Muscle of arm (tissue), 14 donors: Measurements from ENCODE around the gene TTC4. TPM values are rescaled to one million over a fixed set of nuclear protein-coding genes. Genes with fewer than 3 reads are reported as not detected.

Source experiments
- DNase-seq: peaks from one replicate; pipeline ENCODE4 v3.0.0-alpha.2; 2013
- long read RNA-seq, 11 donors: transcript quantifications; one replicate each; lab custom pipeline, GENCODE V29; 2026
- polyA plus RNA-seq, 12 donors: library from polyadenylated mRNA; unstranded; fragments of 120-200 nt; gene quantifications; one replicate each; pipeline ENCODE4 v1.2.1, GENCODE V29; 2013; ENCODE audit not compliant: insufficient read length in 12 of 12

Gene TTC4, protein sequence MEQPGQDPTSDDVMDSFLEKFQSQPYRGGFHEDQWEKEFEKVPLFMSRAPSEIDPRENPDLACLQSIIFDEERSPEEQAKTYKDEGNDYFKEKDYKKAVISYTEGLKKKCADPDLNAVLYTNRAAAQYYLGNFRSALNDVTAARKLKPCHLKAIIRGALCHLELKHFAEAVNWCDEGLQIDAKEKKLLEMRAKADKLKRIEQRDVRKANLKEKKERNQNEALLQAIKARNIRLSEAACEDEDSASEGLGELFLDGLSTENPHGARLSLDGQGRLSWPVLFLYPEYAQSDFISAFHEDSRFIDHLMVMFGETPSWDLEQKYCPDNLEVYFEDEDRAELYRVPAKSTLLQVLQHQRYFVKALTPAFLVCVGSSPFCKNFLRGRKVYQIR
- 10 to 100 TPM in 11 of 12 donors, not detected in 1; 23.1 to 33.9 (median 28.2) TPM for polyA plus RNA-seq
- long read RNA-seq, donor 1, partial matches to known transcripts, result 0 of 5 reads
- long read RNA-seq, donor 1, other reads (novel, unspliced or antisense), result 0 of 5 reads
- long read RNA-seq, donor 2, transcript TTC4-201 (10 exons, 2,395 nt), result major isoform, 15 of 16 reads
- long read RNA-seq, donor 2, partial matches to known transcripts, result 0 of 16 reads
- long read RNA-seq, donor 2, other reads (novel, unspliced or antisense), result 0 of 16 reads
- long read RNA-seq, donor 3, partial matches to known transcripts, result 0 of 5 reads
- long read RNA-seq, donor 3, other reads (novel, unspliced or antisense), result 0 of 5 reads
- long read RNA-seq, donor 4, partial matches to known transcripts, result 0 of 5 reads
- long read RNA-seq, donor 4, other reads (novel, unspliced or antisense), result 0 of 5 reads
- long read RNA-seq, donor 5, transcript TTC4-201 (10 exons, 2,395 nt), result major isoform, 11 of 12 reads
- long read RNA-seq, donor 5, partial matches to known transcripts, result 0 of 12 reads
- long read RNA-seq, donor 5, other reads (novel, unspliced or antisense), result 0 of 12 reads
- long read RNA-seq, donor 6, transcript TTC4-201 (10 exons, 2,395 nt), result major isoform, 6 of 9 reads
- long read RNA-seq, donor 6, partial matches to known transcripts, result 0 of 9 reads
- long read RNA-seq, donor 6, other reads (novel, unspliced or antisense), result 0 of 9 reads
- long read RNA-seq, donor 7, transcript TTC4-201 (10 exons, 2,395 nt), result major isoform, 5 of 8 reads
- long read RNA-seq, donor 7, partial matches to known transcripts, result 0 of 8 reads
- long read RNA-seq, donor 7, other reads (novel, unspliced or antisense), result 0 of 8 reads
- long read RNA-seq, donor 8, transcript TTC4-201 (10 exons, 2,395 nt), result major isoform, 8 of 11 reads
- long read RNA-seq, donor 8, partial matches to known transcripts, result 0 of 11 reads
- long read RNA-seq, donor 8, other reads (novel, unspliced or antisense), result 0 of 11 reads
- long read RNA-seq, donor 9, transcript TTC4-201 (10 exons, 2,395 nt), result major isoform, 5 of 6 reads
- long read RNA-seq, donor 9, partial matches to known transcripts, result 0 of 6 reads
- long read RNA-seq, donor 9, other reads (novel, unspliced or antisense), result 0 of 6 reads
- long read RNA-seq, donor 10, transcript TTC4-201 (10 exons, 2,395 nt), result major isoform, 5 of 7 reads
- long read RNA-seq, donor 10, partial matches to known transcripts, result 0 of 7 reads
- long read RNA-seq, donor 10, other reads (novel, unspliced or antisense), result 0 of 7 reads
- long read RNA-seq, donor 11, transcript TTC4-201 (10 exons, 2,395 nt), result major isoform, 10 of 14 reads
- long read RNA-seq, donor 11, partial matches to known transcripts, result 0 of 14 reads
- long read RNA-seq, donor 11, other reads (novel, unspliced or antisense), result 0 of 14 reads

DNA sequence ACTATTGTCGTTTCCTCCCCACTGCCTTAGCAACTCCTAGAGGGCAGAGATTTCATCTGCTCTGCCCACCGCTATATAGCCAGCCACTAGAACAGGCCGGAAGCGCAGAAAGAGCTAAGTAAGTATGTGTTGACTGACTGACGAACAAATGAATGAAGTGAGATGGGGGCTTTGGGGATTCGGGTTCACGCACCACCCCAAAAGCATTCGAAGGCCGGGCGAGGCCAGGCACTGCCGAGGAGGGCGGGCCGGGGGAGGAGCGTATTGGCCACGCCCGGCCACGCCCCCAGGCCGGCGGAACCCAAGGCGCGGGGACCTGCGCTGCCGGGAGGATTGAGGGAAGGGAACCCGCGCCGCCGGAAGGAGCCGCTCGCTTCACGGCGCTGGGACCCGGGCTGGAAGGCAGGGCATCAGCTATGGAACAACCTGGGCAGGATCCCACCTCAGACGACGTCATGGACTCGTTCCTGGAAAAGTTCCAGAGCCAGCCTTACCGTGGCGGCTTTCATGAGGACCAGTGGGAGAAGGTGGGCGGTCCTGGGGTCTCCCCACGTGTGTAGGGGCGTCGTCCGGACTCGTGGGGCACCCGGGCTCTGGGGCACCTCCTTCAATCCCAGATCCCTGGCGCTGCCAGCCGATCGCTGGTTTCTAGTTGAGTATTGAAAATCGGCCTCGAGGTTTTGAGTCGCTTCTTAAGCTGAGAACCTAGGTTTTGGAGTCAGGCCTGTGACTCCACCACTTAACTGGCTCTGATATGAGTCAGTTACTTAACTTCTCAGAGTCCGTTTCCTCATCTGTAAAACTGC lies at the start of gene TTC4:
Gene TTC4 (plus strand): TSS at position 369 of the 806 bp plus-strand sequence. CDS start 48 bp downstream, at position 417.
- peak; percentile 88 for DNase-seq

- DNase-seq, result no peak
Measured at GRCh38 chr1:54666333-54666732, 49.3 kb upstream of the TTC4 start.

- DNase-seq, result no peak
Measured at GRCh38 chr1:54667797-54668196, 47.9 kb upstream of the TTC4 start.

GRCh38 chr1:54668567-54668966 lies 47.1 kb upstream of the TTC4 start:
- DNase-seq, result no peak

DNA sequence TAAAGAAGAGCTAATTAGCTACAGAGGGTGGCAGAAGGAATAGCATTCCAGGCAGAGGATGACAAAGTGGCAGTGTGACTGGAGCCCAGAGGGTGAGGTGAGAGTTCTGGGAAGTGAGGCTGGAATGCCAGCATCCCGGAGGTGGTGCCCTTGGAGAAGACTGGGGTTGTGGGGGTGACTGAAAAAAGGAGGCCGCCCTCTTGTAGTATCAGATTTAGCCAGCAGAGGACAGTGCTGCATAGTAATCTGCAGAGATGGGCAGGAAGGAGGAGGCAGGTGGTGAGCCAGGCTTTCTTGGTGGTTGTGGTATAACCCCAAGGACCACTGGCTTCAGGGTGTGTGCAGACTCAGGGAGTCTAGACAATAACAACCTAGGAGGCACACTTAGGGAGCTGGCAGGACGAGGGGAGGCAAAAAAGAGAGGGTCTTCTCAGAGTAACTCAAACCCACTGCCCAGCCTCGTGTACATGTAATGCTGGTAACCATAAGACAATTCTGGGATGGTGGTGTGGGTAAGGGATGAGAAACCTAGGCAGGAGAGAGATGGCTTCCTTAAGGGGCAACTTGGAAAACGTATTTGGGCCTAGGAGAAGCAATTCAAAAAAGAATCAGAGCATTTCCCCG lies 43.6 kb upstream of the TTC4 start:
- DNase-seq, result peak; percentile 12

- no peak for DNase-seq
Measured at GRCh38 chr1:54678776-54679643, 36.7 kb upstream of the TTC4 start.

GRCh38 chr1:54679706-54680105 lies 36.0 kb upstream of the TTC4 start:
- DNase-seq, result no peak

- DNase-seq, result no peak
Measured at GRCh38 chr1:54680387-54680786, 35.3 kb upstream of the TTC4 start.

- DNase-seq, result peak; percentile 13
Measured at GRCh38 chr1:54681358-54681757, 34.3 kb upstream of the TTC4 start.

GRCh38 chr1:54683453-54683852 lies 32.2 kb upstream of the TTC4 start:
- no peak for DNase-seq

DNA sequence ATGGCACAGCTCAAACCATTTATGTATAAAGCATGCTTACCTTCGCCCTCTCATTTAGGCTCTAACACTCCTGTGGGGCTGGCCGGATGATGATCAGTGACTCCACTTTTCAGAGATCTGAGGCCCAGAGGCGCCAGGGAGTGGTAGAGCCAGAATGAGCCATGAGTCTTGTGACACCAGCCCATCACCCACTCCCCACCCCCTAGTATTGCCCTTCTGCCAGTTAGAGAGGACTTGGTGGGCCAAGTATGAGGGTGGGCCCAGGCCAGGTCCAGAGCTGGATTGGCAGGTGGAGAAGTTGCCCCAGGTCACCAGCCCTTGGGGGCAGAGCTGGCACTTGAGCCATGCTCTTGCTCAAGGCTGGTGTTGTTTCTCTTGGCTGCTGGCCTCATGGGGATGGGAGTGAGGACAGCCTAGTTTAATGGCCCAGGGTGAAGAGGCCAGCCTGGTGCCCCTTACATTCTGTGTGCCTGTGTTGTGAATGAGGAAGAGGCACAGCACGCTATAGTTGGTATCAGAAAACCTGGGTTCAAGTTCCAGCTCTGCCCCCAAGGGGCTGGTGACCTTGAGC lies 30.2 kb upstream of the TTC4 start:
- DNase-seq, result no peak

- DNase-seq, result no peak
Measured at GRCh38 chr1:54686155-54686554, 29.5 kb upstream of the TTC4 start.

- no peak for DNase-seq
Measured at GRCh38 chr1:54694771-54695170, 20.9 kb upstream of the TTC4 start.

DNA sequence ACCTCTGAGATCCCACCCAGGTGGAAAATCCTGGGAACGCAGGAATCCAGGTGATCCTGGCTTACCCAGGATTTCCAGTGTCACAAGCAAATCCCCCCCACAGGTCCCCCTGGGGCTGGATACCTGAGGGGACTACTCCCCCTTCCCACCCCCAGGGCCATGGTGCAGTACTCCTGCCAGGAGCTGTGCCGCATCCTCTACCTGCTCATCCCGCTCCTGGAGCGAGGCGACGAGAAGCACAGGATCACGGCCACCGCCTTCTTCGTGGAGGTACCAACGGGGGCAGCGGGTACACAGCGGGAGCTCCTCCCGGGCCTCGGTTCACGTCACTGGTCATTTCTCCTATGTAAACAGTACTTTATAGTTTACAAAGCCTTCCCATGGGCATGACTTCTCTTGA lies 20.4 kb upstream of the TTC4 start:
- no peak for DNase-seq

GRCh38 chr1:54695764-54696163 lies 19.9 kb upstream of the TTC4 start:
- DNase-seq, result no peak

DNA sequence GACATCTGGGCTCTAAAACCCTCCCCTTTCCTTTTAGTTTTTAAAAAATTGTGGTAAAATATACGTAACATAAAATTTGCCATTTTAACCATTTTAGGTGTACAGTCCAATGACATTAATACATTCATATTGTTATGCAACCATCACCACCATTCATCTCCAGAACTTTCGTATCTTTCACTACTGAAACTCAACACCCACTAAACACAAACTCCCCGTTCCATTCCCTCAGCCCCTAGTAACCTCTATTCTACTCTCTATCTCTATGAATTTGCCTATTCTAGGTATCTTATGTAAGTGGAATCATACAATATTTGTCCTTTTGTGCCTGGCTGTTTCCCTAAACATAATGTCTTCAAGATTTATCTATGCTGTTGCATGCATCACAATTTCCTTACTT lies 19.4 kb upstream of the TTC4 start:
- no peak for DNase-seq

DNA sequence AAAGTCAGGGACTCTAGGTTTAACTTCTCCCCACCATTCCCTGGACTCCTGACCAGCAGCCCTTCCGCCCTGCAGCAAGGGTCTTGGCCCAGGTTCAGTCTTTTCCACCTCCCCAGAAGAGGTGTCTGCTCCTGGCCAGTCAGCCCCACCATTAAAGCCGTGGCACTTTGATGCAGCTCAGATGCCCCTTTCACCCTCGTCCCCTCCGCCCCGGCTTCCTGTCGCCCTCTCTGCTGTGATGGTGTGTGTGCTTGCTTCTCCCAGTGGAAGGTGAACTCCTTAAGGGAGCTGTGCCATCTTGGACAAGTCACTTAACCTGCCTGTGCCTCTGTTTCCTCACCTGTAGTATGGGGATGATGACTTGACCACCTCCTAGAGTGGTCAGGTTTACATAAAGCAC lies 17.8 kb upstream of the TTC4 start:
- no peak for DNase-seq

DNA sequence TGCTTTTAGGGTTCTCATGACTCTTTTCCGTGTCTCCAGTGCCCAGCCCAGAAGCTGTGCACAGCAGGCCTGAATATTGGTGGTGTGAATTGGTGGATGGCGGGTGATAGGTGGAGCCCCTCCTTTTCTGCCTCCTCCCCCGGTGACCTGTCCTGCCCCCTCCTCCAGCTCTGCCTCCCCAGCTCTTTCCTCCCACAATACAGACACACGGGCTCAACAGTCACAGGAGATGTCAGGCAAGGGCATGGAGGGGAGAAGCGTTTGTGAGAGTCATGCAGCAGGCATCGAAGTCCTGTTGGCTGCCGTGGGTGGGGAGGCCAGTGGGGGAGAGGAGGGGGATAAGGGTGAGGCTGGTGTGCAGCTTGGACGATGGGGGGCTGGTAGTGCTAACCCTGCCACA lies 17.3 kb upstream of the TTC4 start:
- no peak for DNase-seq
